HepG2 (cell line): ENCODE measurements around the gene ZNF575.

ENCODE experiments used
- HDAC2 ChIP-seq: sonication (generic); formaldehyde crosslinking; IDR thresholded peaks from 2 replicates; pipeline ENCODE4 v1.4.0; 2020; ENCODE audit warnings: missing genetic modification reagents
- SMC3 ChIP-seq: IDR thresholded peaks from 2 replicates; pipeline ENCODE4 v1.6.1; 2011; ENCODE audit warnings: low read length, improper control_type of control experiment

GRCh38 chr19:43525836-43526771 is 6.9 kb upstream of the ZNF575 start:
- TF ChIP-seq HDAC2 = no peak
- TF ChIP-seq SMC3 = no peak
